K562 (cell line): Measurements from ENCODE around the gene HSPA4. TPM values are rescaled to one million over a fixed set of nuclear protein-coding genes. Genes with fewer than 3 reads are reported as not detected.
A peak's percentile ranks its signal among the peaks of the same experiment; 100 is the strongest.

Source experiments
- NFYB ChIP-seq: IDR thresholded peaks from 2 replicates; pipeline ENCODE4 v1.6.1; 2011; ENCODE audit warnings: mild to moderate bottlenecking, moderate library complexity; ENCODE audit not compliant: insufficient read length; ENCODE audit errors: extremely low read depth
- STAT5B ChIP-seq: fragments of 250-450 bp; sonication (Bioruptor Pico); IDR thresholded peaks from 2 replicates; pipeline ENCODE4 v1.8.0; 2021; ENCODE audit warnings: mild to moderate bottlenecking, inconsistent platforms
- TBP ChIP-seq: optimal IDR thresholded peaks from 2 replicates; pipeline ENCODE3; 2011; ENCODE audit warnings: low read depth, low read length, improper control_type of control experiment
- ZKSCAN1 ChIP-seq: fragments of 150-350 bp; IDR thresholded peaks from 2 replicates; pipeline ENCODE4 v1.6.1; 2016; ENCODE audit warnings: low read depth, low read length
- ZNF77 ChIP-seq: fragments of 250-450 bp; sonication (Bioruptor Pico); IDR thresholded peaks from 2 replicates; pipeline ENCODE4 v1.5.0; 2020
- ZNF79 ChIP-seq: fragments of 250-450 bp; sonication (Bioruptor Pico); IDR thresholded peaks from 2 replicates; pipeline ENCODE4 v1.4.0; 2020; ENCODE audit warnings: low read depth, mild to moderate bottlenecking, moderate library complexity
- polyA plus RNA-seq, 8 experiments: library from polyadenylated mRNA; depleted of rRNA in 4 of 8; stranded (reverse) in 5 of 8; unstranded in 3 of 8; fragments of >200 nt; fragmentation: Nextera tagmentation in 2 of 8; fragmentation: Illumina TruSeq in 1 of 8; extraction: Ambion mirVana in 2 of 8; extraction: Trizol in 1 of 8; gene quantifications; 2 replicates each; pipeline versions ENCODE4 v1.2.1 to v1.2.3, GENCODE V29; 2011 to 2014; ENCODE audit warnings: inconsistent platforms in 1 of 8, missing spikeins in 1 of 8
- total RNA-seq, 7 experiments: library from RNA; depleted of rRNA in 6 of 7; stranded (reverse); fragments of >200 nt in 6 of 7; fragmentation: Illumina TruSeq in 2 of 7; extraction: Trizol in 2 of 7; gene quantifications; 2 replicates each; pipeline versions ENCODE4 v1.2.1 to v1.2.3, GENCODE V29; 2011 to 2021; ENCODE audit warnings: low replicate concordance in 1 of 7
- TF ChIP-seq, protein P1 (sequence below), 2 experiments: fragments of 450-650 bp; formaldehyde crosslinking in 1 of 2; IDR thresholded peaks; 2 replicates each; pipeline versions ENCODE4 v1.4.0 to v1.6.1; 2014 to 2020; ENCODE audit warnings: mild to moderate bottlenecking in 2 of 2, borderline replicate concordance in 1 of 2, low read depth in 1 of 2
- TF ChIP-seq, protein P2 (sequence below): fragments of 250-450 bp; sonication (Bioruptor Pico); IDR thresholded peaks from 2 replicates; pipeline ENCODE4 v1.4.0; 2020; ENCODE audit warnings: mild to moderate bottlenecking

HSPA4 gene
- total and polyA plus RNA-seq, 9 of the 15 experiments (the other 6 are each of a cell fraction or from before 2014, with no cell fraction given), result 90.3 to 286 (median 148) TPM

DNA sequence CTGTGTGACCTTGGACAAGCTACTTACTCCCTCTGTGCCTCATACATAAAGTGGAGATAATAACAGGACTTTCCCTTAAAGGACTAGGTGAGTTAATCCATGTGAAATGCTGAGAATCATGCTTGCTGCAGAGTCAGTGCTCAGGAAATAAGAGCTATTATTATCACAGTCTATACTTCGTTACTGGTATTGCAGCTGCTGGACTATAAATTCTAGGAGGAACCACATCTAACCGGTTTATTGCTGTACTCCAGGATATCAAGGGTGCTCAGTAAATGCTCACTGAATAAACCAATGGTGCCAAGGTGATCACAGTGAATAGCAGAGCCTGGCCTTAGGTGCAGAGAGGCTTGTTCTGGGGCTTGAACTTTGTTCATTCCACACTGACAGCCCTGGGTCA lies 69.3 kb downstream of the HSPA4 start (continued):
- TF ChIP-seq ZNF79 (CRISPR knock-in tag) (no peak), ZNF77 (CRISPR knock-in tag) (no peak), STAT5B (no peak), NFYB (no peak), TBP (no peak), ZKSCAN1 (no peak)
- TF ChIP-seq, protein P1, sequence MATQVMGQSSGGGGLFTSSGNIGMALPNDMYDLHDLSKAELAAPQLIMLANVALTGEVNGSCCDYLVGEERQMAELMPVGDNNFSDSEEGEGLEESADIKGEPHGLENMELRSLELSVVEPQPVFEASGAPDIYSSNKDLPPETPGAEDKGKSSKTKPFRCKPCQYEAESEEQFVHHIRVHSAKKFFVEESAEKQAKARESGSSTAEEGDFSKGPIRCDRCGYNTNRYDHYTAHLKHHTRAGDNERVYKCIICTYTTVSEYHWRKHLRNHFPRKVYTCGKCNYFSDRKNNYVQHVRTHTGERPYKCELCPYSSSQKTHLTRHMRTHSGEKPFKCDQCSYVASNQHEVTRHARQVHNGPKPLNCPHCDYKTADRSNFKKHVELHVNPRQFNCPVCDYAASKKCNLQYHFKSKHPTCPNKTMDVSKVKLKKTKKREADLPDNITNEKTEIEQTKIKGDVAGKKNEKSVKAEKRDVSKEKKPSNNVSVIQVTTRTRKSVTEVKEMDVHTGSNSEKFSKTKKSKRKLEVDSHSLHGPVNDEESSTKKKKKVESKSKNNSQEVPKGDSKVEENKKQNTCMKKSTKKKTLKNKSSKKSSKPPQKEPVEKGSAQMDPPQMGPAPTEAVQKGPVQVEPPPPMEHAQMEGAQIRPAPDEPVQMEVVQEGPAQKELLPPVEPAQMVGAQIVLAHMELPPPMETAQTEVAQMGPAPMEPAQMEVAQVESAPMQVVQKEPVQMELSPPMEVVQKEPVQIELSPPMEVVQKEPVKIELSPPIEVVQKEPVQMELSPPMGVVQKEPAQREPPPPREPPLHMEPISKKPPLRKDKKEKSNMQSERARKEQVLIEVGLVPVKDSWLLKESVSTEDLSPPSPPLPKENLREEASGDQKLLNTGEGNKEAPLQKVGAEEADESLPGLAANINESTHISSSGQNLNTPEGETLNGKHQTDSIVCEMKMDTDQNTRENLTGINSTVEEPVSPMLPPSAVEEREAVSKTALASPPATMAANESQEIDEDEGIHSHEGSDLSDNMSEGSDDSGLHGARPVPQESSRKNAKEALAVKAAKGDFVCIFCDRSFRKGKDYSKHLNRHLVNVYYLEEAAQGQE (IDR thresholded peaks at IDR 0.05; ENCODE audit: borderline replicate concordance), result peak; percentile 48
- TF ChIP-seq, protein P1 (CRISPR knock-in tag; IDR thresholded peaks at IDR 0.05; ENCODE audit: low read depth), result no peak
- TF ChIP-seq, protein P2, sequence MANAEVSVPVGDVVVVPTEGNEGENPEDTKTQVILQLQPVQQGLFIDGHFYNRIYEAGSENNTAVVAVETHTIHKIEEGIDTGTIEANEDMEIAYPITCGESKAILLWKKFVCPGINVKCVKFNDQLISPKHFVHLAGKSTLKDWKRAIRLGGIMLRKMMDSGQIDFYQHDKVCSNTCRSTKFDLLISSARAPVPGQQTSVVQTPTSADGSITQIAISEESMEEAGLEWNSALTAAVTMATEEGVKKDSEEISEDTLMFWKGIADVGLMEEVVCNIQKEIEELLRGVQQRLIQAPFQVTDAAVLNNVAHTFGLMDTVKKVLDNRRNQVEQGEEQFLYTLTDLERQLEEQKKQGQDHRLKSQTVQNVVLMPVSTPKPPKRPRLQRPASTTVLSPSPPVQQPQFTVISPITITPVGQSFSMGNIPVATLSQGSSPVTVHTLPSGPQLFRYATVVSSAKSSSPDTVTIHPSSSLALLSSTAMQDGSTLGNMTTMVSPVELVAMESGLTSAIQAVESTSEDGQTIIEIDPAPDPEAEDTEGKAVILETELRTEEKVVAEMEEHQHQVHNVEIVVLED (CRISPR knock-in tag), result no peak
